ENCODE measurements around the gene TRABD2A.

TRABD2A gene

GRCh38 chr2:84805250-84805958, 75.5 kb downstream of the TRABD2A start:
- DNase-seq (ENCODE audit: low read depth) = peak; percentile 79
- TF ChIP-seq, protein P1, sequence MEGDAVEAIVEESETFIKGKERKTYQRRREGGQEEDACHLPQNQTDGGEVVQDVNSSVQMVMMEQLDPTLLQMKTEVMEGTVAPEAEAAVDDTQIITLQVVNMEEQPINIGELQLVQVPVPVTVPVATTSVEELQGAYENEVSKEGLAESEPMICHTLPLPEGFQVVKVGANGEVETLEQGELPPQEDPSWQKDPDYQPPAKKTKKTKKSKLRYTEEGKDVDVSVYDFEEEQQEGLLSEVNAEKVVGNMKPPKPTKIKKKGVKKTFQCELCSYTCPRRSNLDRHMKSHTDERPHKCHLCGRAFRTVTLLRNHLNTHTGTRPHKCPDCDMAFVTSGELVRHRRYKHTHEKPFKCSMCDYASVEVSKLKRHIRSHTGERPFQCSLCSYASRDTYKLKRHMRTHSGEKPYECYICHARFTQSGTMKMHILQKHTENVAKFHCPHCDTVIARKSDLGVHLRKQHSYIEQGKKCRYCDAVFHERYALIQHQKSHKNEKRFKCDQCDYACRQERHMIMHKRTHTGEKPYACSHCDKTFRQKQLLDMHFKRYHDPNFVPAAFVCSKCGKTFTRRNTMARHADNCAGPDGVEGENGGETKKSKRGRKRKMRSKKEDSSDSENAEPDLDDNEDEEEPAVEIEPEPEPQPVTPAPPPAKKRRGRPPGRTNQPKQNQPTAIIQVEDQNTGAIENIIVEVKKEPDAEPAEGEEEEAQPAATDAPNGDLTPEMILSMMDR (conservative IDR thresholded peaks at IDR 0.05; ENCODE audit: low read depth, low read length) = no peak

DNA sequence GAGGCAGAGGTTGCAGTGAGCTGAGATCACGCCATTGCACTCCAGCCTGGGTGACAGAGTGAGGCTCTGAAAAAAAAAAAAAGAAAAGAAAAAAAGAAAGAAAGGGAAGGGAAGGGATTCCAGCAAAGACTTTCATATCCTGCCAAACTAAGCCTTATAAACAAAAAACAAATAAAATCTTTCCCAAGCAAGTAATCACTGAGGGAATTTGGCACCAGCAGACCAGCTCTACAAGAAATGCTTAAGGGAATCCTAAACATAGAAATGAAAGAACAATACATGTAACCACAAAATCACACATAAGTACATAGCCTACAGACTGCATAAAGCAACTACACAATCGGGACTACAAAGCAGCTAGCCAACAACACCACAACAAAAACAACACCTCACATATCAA, 79.1 kb downstream of the TRABD2A start:
- DNase-seq (ENCODE audit: low read depth) = no peak
- TF ChIP-seq, protein P1 (conservative IDR thresholded peaks at IDR 0.05; ENCODE audit: low read depth, low read length) = no peak
- H3K4me3 ChIP-seq (ENCODE audit: low read depth, low read length) = no peak overlapping the region

More at GRCh38 chr2:84805250-84805958, 75.5 kb downstream of the TRABD2A start:
- H3K4me3 ChIP-seq (ENCODE audit: low read depth, low read length) = no peak overlapping the region

DNA sequence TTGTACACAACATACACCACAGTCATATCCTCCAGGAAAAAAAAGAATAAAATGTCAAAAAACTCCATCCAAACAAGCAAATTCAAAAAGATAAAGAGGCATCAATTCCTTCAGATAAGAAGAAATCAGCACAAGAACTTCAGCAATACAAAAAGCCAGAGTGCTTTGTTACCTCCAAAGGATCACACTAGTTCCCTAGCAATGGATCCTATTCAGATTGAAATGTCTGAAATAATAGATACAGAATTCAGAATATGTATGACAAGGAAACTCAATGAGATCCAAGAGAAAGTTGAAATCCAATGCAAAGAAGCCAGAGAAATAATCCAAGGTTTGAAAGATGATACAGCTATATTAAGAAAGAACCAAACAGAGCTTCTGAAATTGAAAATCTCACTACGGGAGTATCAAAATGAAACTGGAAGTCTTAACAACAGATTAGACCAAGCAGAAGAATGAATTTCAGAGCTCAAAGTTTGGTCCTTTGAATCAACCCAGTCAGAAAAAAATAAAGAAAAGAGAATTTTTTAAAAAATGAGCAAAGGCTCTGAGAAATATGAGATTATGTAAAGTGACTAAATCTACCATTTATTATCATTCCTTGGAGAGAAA, 80.6 kb downstream of the TRABD2A start:
- TF ChIP-seq, protein P1 (conservative IDR thresholded peaks at IDR 0.05; ENCODE audit: low read depth, low read length) = no peak
- no peak for DNase-seq (ENCODE audit: low read depth)
- no peak overlapping the region for H3K4me3 ChIP-seq (ENCODE audit: low read depth, low read length)

- no peak for DNase-seq (ENCODE audit: low read depth)
- H3K4me3 ChIP-seq (ENCODE audit: low read depth, low read length) = no peak overlapping the region
- TF ChIP-seq, protein P1 (conservative IDR thresholded peaks at IDR 0.05; ENCODE audit: low read depth, low read length) = no peak
These were observed 81.1 kb downstream of the TRABD2A start for GRCh38 chr2:84799772-84800171.

GRCh38 chr2:84797271-84797670, 83.6 kb downstream of the TRABD2A start:
- no peak for DNase-seq (ENCODE audit: low read depth)
- no peak overlapping the region for H3K4me3 ChIP-seq (ENCODE audit: low read depth, low read length)
- TF ChIP-seq, protein P1 (conservative IDR thresholded peaks at IDR 0.05; ENCODE audit: low read depth, low read length) = no peak

GRCh38 chr2:84796798-84797197, 84.1 kb downstream of the TRABD2A start:
- TF ChIP-seq, protein P1 (conservative IDR thresholded peaks at IDR 0.05; ENCODE audit: low read depth, low read length) = no peak
- DNase-seq (ENCODE audit: low read depth) = no peak
- H3K4me3 ChIP-seq (ENCODE audit: low read depth, low read length) = no peak overlapping the region

- DNase-seq (ENCODE audit: low read depth) = no peak
- TF ChIP-seq, protein P1 (conservative IDR thresholded peaks at IDR 0.05; ENCODE audit: low read depth, low read length) = no peak
- H3K4me3 ChIP-seq (ENCODE audit: low read depth, low read length) = no peak overlapping the region
These were observed 87.2 kb downstream of the TRABD2A start for GRCh38 chr2:84793641-84794040.

Data from choroid plexus epithelial cell (primary cell).